ENCODE measurements around the gene C2. TPM values are rescaled to one million over a fixed set of nuclear protein-coding genes. Genes with fewer than 3 reads are reported as not detected.
A peak's percentile ranks its signal among the peaks of the same experiment; 100 is the strongest.

C2 gene
- total and polyA plus RNA-seq, 3 donors from 2014 or later, result 5.1 to 24.8 (median 6.3) TPM

DNA sequence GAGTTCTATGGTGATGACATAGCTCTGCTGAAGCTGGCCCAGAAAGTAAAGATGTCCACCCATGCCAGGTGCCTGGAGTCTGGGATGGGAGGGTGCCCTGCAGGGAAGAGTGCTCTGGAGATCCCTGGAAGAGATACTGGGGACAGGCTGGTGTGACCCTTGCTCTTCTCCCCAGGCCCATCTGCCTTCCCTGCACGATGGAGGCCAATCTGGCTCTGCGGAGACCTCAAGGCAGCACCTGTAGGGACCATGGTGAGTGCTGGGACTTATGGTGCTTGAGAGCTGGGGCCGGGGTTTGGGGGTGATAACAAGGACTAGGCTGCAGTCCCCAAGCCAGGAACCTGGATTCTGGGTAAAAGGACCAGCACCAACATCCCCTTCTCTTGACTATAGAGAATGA is 16.2 kb downstream of the C2 start:
- Histone ChIP-seq H3K9me3 (no peaks in the 10 kb centered on the region), H3K4me1 (peaks cover 19% of the 10 kb centered on the region), H3K4me3 (no peak overlapping the region), H3K27me3 (no peaks in the 10 kb centered on the region), H3K27ac (no peak overlapping the region), H3K36me3 (ENCODE audit: low read depth, missing control alignments) (no peaks in the 10 kb centered on the region)
- TF ChIP-seq, protein P1, sequence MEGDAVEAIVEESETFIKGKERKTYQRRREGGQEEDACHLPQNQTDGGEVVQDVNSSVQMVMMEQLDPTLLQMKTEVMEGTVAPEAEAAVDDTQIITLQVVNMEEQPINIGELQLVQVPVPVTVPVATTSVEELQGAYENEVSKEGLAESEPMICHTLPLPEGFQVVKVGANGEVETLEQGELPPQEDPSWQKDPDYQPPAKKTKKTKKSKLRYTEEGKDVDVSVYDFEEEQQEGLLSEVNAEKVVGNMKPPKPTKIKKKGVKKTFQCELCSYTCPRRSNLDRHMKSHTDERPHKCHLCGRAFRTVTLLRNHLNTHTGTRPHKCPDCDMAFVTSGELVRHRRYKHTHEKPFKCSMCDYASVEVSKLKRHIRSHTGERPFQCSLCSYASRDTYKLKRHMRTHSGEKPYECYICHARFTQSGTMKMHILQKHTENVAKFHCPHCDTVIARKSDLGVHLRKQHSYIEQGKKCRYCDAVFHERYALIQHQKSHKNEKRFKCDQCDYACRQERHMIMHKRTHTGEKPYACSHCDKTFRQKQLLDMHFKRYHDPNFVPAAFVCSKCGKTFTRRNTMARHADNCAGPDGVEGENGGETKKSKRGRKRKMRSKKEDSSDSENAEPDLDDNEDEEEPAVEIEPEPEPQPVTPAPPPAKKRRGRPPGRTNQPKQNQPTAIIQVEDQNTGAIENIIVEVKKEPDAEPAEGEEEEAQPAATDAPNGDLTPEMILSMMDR (IDR thresholded peaks at IDR 0.05), result no peak
- no peak for TF ChIP-seq POLR2A (IDR thresholded peaks at IDR 0.05)
- WGBS, 2 donors, result 78 to 100% methylated on average over 1 to 3 of the region's 3 CpGs
- no peak for DNase-seq
- intact Hi-C loops (cut with DNase I; ENCODE audit: low total_unique reads), result no loop called here

DNA sequence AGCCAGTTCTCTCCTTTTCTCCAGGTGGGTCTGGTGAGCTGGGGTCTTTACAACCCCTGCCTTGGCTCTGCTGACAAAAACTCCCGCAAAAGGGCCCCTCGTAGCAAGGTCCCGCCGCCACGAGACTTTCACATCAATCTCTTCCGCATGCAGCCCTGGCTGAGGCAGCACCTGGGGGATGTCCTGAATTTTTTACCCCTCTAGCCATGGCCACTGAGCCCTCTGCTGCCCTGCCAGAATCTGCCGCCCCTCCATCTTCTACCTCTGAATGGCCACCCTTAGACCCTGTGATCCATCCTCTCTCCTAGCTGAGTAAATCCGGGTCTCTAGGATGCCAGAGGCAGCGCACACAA is 17.6 kb downstream of the C2 start:
- TF ChIP-seq POLR2A (IDR thresholded peaks at IDR 0.05), result no peak
- TF ChIP-seq, protein P1 (IDR thresholded peaks at IDR 0.05), result no peak
- 74 to 85% methylated on average over 9 of the region's 9 CpGs for WGBS, 2 donors
- Histone ChIP-seq H3K4me3 (no peak overlapping the region), H3K36me3 (ENCODE audit: low read depth, missing control alignments) (no peaks in the 10 kb centered on the region), H3K27ac (peak overlapping the region; percentile 3 to 69), H3K4me1 (peaks cover 19% of the 10 kb centered on the region), H3K9me3 (no peaks in the 10 kb centered on the region), H3K27me3 (no peaks in the 10 kb centered on the region)
- intact Hi-C loops (cut with DNase I; ENCODE audit: low total_unique reads), result no loop called here
- DNase-seq, result no peak

DNA sequence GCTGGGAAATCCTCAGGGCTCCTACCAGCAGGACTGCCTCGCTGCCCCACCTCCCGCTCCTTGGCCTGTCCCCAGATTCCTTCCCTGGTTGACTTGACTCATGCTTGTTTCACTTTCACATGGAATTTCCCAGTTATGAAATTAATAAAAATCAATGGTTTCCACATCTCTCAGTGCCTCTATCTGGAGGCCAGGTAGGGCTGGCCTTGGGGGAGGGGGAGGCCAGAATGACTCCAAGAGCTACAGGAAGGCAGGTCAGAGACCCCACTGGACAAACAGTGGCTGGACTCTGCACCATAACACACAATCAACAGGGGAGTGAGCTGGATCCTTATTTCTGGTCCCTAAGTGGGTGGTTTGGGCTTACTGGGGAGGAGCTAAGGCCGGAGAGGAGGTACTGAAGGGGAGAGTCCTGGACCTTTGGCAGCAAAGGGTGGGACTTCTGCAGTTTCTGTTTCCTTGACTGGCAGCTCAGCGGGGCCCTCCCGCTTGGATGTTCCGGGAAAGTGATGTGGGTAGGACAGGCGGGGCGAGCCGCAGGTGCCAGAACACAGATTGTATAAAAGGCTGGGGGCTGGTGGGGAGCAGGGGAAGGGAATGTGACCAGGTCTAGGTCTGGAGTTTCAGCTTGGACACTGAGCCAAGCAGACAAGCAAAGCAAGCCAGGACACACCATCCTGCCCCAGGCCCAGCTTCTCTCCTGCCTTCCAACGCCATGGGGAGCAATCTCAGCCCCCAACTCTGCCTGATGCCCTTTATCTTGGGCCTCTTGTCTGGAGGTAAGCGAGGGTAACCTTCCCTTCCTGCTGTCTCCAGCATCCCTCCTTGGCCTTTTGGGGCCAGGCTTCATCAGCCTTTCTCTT is 18.2 kb downstream of the C2 start, which contains the start of gene CFB:
Gene CFB, plus strand, starts transcription at position 589 of the 863 bp plus-strand sequence. Its CDS starts 127 bp downstream, at position 716.
- 52 to 59% methylated on average over 8 to 11 of the region's 11 CpGs for WGBS, 2 donors
- no peaks in the 10 kb centered on the region for H3K27me3 ChIP-seq
- no peaks in the 10 kb centered on the region for H3K9me3 ChIP-seq
- no peak within 1 kb of the TSS for H3K4me3 ChIP-seq
- H3K27ac ChIP-seq, result peak within 1 kb of the TSS; percentile 3 to 69
- H3K4me1 ChIP-seq, result peaks cover 15% of the 10 kb centered on the region
- intact Hi-C loops (cut with DNase I; ENCODE audit: low total_unique reads), result no loop called here
- DNase-seq, result peak; percentile 77
- TF ChIP-seq, protein P1 (IDR thresholded peaks at IDR 0.05), result no peak
- no peak for TF ChIP-seq POLR2A (IDR thresholded peaks at IDR 0.05)
- no peaks in the 10 kb centered on the region for H3K36me3 ChIP-seq (ENCODE audit: low read depth, missing control alignments)

DNA sequence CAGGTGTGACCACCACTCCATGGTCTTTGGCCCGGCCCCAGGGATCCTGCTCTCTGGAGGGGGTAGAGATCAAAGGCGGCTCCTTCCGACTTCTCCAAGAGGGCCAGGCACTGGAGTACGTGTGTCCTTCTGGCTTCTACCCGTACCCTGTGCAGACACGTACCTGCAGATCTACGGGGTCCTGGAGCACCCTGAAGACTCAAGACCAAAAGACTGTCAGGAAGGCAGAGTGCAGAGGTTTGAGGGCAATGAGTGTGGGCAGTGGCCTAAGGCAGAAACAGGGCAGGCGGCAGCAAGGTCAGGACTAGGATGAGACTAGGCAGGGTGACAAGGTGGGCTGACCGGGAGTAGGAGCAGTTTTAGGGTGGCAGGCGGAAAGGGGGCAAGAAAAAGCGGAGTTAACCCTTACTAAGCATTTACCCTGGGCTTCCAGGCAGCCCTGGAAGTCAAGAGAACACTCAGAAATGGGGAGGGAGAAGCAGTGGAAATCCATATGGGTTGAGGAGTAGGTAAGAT is 18.9 kb downstream of the C2 start:
- H3K4me3 ChIP-seq, result no peak overlapping the region
- TF ChIP-seq, protein P1 (IDR thresholded peaks at IDR 0.05), result no peak
- no peak for TF ChIP-seq POLR2A (IDR thresholded peaks at IDR 0.05)
- 89% methylated on average over 11 of the region's 11 CpGs for WGBS, 2 donors

More for the DNA sequence above, 18.9 kb downstream of the C2 start:
- H3K27me3 ChIP-seq, result no peaks in the 10 kb centered on the region
- peaks cover 10% of the 10 kb centered on the region for H3K4me1 ChIP-seq
- intact Hi-C loops (cut with DNase I; ENCODE audit: low total_unique reads), result no loop called here
- no peak for DNase-seq
- peak overlapping the region; percentile 3 to 69 for H3K27ac ChIP-seq
- H3K36me3 ChIP-seq (ENCODE audit: low read depth, missing control alignments), result no peaks in the 10 kb centered on the region
- no peaks in the 10 kb centered on the region for H3K9me3 ChIP-seq
